ENCODE results near the gene AGBL1. TPM values are rescaled to one million over a fixed set of nuclear protein-coding genes. Genes with fewer than 3 reads are reported as not detected.

Gene AGBL1
- total RNA-seq, 1 donor from 2014 or later, result not detected

DNA sequence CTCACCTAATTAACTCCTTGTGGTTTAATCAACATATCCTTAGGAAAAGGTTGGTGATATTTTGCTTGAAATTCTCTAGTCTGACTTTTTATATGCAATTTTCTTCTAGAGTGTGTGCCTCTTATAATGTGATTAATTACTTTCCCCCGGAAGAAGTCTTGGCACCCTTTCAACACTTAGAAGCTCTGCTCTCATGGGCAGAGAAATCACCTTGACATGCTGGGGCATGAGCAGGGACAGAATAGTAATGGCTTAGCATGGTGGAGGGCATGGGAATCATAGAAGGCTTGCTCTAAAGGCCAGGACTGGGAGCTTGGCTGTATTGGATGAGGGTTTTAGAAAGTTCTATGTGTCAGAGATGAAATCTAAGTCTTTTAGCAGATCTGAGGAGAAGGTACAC lies 293.5 kb downstream of the AGBL1 start:
- H3K4me3 ChIP-seq (ENCODE audit: insufficient read depth, low read depth, low read length), result no peak overlapping the region
- peaks cover 6% of the 10 kb centered on the region for H3K27me3 Mint-ChIP-seq (ENCODE audit: low read depth, unreplicated experiment)
- H3K4me1 Mint-ChIP-seq (ENCODE audit: low read depth, unreplicated experiment), result no peaks in the 10 kb centered on the region
- H3K9me3 Mint-ChIP-seq (ENCODE audit: unreplicated experiment), result peaks cover 2% of the 10 kb centered on the region
- no peaks in the 10 kb centered on the region for H3K36me3 Mint-ChIP-seq (ENCODE audit: low read depth, unreplicated experiment)
- H4K20me1 ChIP-seq (ENCODE audit: insufficient read depth, low read length), result no peaks in the 10 kb centered on the region
- H3K9me3 ChIP-seq (ENCODE audit: insufficient read depth, low read depth, low read length), result no peaks in the 10 kb centered on the region
- no peaks in the 10 kb centered on the region for H3K79me2 ChIP-seq (ENCODE audit: insufficient read depth, low read length)
- no peaks in the 10 kb centered on the region for H3K36me3 ChIP-seq (ENCODE audit: insufficient read depth, low read length)
- TF ChIP-seq, protein P1, sequence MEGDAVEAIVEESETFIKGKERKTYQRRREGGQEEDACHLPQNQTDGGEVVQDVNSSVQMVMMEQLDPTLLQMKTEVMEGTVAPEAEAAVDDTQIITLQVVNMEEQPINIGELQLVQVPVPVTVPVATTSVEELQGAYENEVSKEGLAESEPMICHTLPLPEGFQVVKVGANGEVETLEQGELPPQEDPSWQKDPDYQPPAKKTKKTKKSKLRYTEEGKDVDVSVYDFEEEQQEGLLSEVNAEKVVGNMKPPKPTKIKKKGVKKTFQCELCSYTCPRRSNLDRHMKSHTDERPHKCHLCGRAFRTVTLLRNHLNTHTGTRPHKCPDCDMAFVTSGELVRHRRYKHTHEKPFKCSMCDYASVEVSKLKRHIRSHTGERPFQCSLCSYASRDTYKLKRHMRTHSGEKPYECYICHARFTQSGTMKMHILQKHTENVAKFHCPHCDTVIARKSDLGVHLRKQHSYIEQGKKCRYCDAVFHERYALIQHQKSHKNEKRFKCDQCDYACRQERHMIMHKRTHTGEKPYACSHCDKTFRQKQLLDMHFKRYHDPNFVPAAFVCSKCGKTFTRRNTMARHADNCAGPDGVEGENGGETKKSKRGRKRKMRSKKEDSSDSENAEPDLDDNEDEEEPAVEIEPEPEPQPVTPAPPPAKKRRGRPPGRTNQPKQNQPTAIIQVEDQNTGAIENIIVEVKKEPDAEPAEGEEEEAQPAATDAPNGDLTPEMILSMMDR (IDR thresholded peaks at IDR 0.05; ENCODE audit: insufficient read depth, low read depth, low read length), result no peak
- TF ChIP-seq EZH2 (IDR thresholded peaks at IDR 0.05; ENCODE audit: insufficient read depth, low read length), result no peak
- H3K4me2 ChIP-seq (ENCODE audit: low read length), result no peak overlapping the region
- H2AFZ ChIP-seq (ENCODE audit: low read depth, low read length), result no peak overlapping the region
- H3K4me1 ChIP-seq (ENCODE audit: insufficient read depth, low read length), result no peaks in the 10 kb centered on the region
- no peak overlapping the region for H3K27ac Mint-ChIP-seq (ENCODE audit: unreplicated experiment)
- H3K27ac ChIP-seq (ENCODE audit: low read depth, low read length), result no peak overlapping the region
- FAIRE-seq, result no peak
- H3K27me3 ChIP-seq (ENCODE audit: insufficient read depth, low read length), result no peaks in the 10 kb centered on the region
- H3K9ac ChIP-seq (ENCODE audit: low read length), result no peak overlapping the region
- DNase-seq (ENCODE audit: low read depth), result no peak
- H3K4me3 Mint-ChIP-seq (ENCODE audit: unreplicated experiment), result no peak overlapping the region

DNA sequence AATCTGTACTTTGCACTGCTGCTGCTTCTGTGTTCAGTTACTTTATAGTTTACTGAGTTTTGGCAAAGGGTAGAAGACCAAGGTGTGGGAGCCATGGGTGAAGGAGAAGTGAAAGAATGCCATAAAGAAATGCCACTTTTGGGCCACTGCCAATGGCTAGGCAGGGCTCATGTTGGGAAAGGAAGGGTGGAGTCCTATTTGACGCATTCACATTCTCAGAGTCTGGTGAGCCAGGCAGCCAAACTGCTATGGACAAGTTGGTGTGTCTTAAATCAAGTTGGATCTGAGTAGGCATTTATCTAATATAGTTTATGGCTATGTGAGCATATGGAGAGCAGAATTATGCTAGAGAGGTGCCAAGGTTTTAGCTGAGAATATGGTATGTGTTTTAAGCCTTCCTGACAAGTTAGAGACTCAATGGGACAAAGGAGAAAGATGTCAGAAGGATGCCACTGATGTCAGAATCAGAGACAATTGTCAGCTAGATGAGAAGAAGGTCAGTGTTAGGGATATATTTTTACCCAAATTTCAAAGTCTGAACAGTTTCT lies 296.1 kb downstream of the AGBL1 start:
- H3K9ac ChIP-seq (ENCODE audit: low read length), result no peak overlapping the region
- Mint-ChIP-seq H3K27ac (ENCODE audit: unreplicated experiment) (no peak overlapping the region), H3K27me3 (ENCODE audit: low read depth, unreplicated experiment) (peaks cover 6% of the 10 kb centered on the region), H3K4me1 (ENCODE audit: low read depth, unreplicated experiment) (no peaks in the 10 kb centered on the region), H3K4me3 (ENCODE audit: unreplicated experiment) (no peak overlapping the region), H3K9me3 (ENCODE audit: unreplicated experiment) (peaks cover 2% of the 10 kb centered on the region), H3K36me3 (ENCODE audit: low read depth, unreplicated experiment) (no peaks in the 10 kb centered on the region)
- no peaks in the 10 kb centered on the region for H3K9me3 ChIP-seq (ENCODE audit: insufficient read depth, low read depth, low read length)
- no peak overlapping the region for H2AFZ ChIP-seq (ENCODE audit: low read depth, low read length)
- H4K20me1 ChIP-seq (ENCODE audit: insufficient read depth, low read length), result no peaks in the 10 kb centered on the region
- H3K27ac ChIP-seq (ENCODE audit: low read depth, low read length), result no peak overlapping the region
- no peaks in the 10 kb centered on the region for H3K36me3 ChIP-seq (ENCODE audit: insufficient read depth, low read length)
- no peak overlapping the region for H3K4me3 ChIP-seq (ENCODE audit: insufficient read depth, low read depth, low read length)
- FAIRE-seq (no peak), DNase-seq (ENCODE audit: low read depth) (no peak)
- no peaks in the 10 kb centered on the region for H3K27me3 ChIP-seq (ENCODE audit: insufficient read depth, low read length)
- no peaks in the 10 kb centered on the region for H3K4me1 ChIP-seq (ENCODE audit: insufficient read depth, low read length)
- TF ChIP-seq, protein P1 (IDR thresholded peaks at IDR 0.05; ENCODE audit: insufficient read depth, low read depth, low read length), result no peak
- no peak for TF ChIP-seq EZH2 (IDR thresholded peaks at IDR 0.05; ENCODE audit: insufficient read depth, low read length)
- H3K79me2 ChIP-seq (ENCODE audit: insufficient read depth, low read length), result no peaks in the 10 kb centered on the region
- H3K4me2 ChIP-seq (ENCODE audit: low read length), result no peak overlapping the region

DNA sequence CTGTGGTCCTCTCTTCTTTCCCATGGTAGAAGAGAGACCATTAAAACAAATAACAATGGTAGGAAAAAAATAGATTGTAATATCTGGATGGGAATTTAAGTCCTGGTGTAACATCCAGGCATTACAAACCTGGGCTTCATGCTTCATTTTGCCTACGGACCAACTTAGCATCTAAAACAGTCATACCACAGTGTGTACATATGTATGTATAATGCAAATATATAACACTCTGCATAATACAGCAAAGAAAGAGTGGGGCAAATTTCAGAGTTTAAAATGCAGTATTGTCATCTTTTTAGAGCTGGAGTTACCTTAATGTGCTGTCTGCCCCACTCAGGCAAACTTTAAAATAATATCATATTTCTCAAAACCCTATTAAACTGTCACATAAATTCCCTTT lies 298.2 kb downstream of the AGBL1 start:
- Histone ChIP-seq H3K9me3 (ENCODE audit: insufficient read depth, low read depth, low read length) (no peaks in the 10 kb centered on the region), H3K4me1 (ENCODE audit: insufficient read depth, low read length) (no peaks in the 10 kb centered on the region), H2AFZ (ENCODE audit: low read depth, low read length) (no peak overlapping the region), H3K36me3 (ENCODE audit: insufficient read depth, low read length) (no peaks in the 10 kb centered on the region), H3K4me3 (ENCODE audit: insufficient read depth, low read depth, low read length) (no peak overlapping the region), H4K20me1 (ENCODE audit: insufficient read depth, low read length) (no peaks in the 10 kb centered on the region), H3K4me2 (ENCODE audit: low read length) (no peak overlapping the region), H3K27me3 (ENCODE audit: insufficient read depth, low read length) (no peaks in the 10 kb centered on the region), H3K27ac (ENCODE audit: low read depth, low read length) (no peak overlapping the region), H3K9ac (ENCODE audit: low read length) (no peak overlapping the region), H3K79me2 (ENCODE audit: insufficient read depth, low read length) (no peaks in the 10 kb centered on the region)
- H3K9me3 Mint-ChIP-seq (ENCODE audit: unreplicated experiment), result peaks cover 2% of the 10 kb centered on the region
- H3K27ac Mint-ChIP-seq (ENCODE audit: unreplicated experiment), result no peak overlapping the region
- H3K4me3 Mint-ChIP-seq (ENCODE audit: unreplicated experiment), result no peak overlapping the region
- DNase-seq (ENCODE audit: low read depth) (no peak), FAIRE-seq (no peak)
- no peaks in the 10 kb centered on the region for H3K36me3 Mint-ChIP-seq (ENCODE audit: low read depth, unreplicated experiment)
- peaks cover 7% of the 10 kb centered on the region for H3K27me3 Mint-ChIP-seq (ENCODE audit: low read depth, unreplicated experiment)
- TF ChIP-seq EZH2 (IDR thresholded peaks at IDR 0.05; ENCODE audit: insufficient read depth, low read length), result no peak
- TF ChIP-seq, protein P1 (IDR thresholded peaks at IDR 0.05; ENCODE audit: insufficient read depth, low read depth, low read length), result no peak
- no peaks in the 10 kb centered on the region for H3K4me1 Mint-ChIP-seq (ENCODE audit: low read depth, unreplicated experiment)
